Muscle of back (tissue), 11 donors: Measurements from ENCODE around the gene GAS6. TPM values are rescaled to one million over a fixed set of nuclear protein-coding genes. Genes with fewer than 3 reads are reported as not detected.

Source experiments
- DNase-seq, 3 donors: peaks; one replicate each; pipeline versions ENCODE4 v3.0.0 to v3.0.0-alpha.2; 2013
- polyA plus RNA-seq, 10 donors: library from polyadenylated mRNA; unstranded; fragments of 120-200 nt; gene quantifications; one replicate each; pipeline ENCODE4 v1.2.1, GENCODE V29; 2013; ENCODE audit not compliant: insufficient read length in 10 of 10

Gene GAS6
- polyA plus RNA-seq, 10 donors: 25.0 to 73.1 (median 40.0) TPM

GRCh38 chr13:113890774-113891480 lies 27.1 kb upstream of the GAS6 start:
- no peak for DNase-seq

- no peak for DNase-seq
Observed at GRCh38 chr13:113889467-113889866, 25.6 kb upstream of the GAS6 start.

DNA sequence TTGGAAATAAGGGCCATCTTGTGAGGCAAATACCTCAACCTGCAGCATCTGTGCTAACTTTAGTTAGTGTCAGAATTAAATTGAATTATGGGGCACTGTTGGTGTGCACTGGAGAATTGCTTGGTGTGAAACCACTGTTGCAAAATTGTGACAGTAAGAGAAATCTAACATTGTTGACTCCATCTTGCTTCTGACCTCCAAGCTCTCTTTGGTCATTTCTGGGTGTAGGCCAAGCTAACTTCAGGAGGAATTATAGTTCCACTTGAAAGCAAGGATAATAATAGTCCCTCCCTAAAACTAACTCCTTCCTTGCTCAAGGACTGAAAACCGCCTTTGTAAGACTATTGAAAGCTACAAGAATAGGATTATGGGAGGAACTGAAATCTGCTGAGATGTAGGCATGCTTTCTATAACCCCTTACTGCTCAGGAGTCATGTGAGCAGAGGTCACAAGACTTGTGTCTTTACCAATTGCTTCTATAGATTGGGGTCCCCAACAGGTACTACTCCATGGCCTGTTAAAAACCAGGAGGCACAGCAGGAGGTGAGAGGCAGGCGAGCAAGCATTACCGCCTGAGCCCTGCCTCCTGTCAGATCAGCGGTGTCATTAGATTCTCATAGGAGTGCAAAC lies 24.9 kb upstream of the GAS6 start:
- DNase-seq: no peak

GRCh38 chr13:113887700-113888201 lies 23.9 kb upstream of the GAS6 start:
- DNase-seq: peak in 1 of 3 donors; percentile 52

- no peak for DNase-seq
Observed at GRCh38 chr13:113886561-113887112, 22.8 kb upstream of the GAS6 start.

GRCh38 chr13:113884821-113885220 lies 20.9 kb upstream of the GAS6 start:
- no peak for DNase-seq

- DNase-seq: no peak
Observed at GRCh38 chr13:113883921-113884804, 20.3 kb upstream of the GAS6 start.

GRCh38 chr13:113883314-113883811 lies 19.5 kb upstream of the GAS6 start:
- no peak for DNase-seq

GRCh38 chr13:113882716-113883115 lies 18.8 kb upstream of the GAS6 start:
- no peak for DNase-seq

DNA sequence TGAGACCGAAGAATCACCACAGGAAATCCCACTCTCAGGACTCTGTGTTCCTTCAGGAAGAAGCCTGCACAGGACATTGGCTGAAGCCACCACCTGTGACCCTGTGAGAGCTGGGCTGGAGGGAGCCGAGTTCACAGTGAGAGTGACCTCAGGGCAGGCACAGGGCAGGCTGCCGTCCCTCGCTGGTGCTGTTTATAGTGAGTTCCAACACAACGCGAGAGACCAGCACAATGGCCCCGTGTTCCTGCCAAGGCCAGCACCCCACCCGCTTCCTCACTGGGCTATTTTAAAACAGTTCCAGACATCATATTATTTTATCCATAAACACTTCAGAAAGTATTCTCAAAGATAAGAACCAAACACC lies 18.4 kb upstream of the GAS6 start:
- peak in 1 of 3 donors; percentile 36 for DNase-seq

DNA sequence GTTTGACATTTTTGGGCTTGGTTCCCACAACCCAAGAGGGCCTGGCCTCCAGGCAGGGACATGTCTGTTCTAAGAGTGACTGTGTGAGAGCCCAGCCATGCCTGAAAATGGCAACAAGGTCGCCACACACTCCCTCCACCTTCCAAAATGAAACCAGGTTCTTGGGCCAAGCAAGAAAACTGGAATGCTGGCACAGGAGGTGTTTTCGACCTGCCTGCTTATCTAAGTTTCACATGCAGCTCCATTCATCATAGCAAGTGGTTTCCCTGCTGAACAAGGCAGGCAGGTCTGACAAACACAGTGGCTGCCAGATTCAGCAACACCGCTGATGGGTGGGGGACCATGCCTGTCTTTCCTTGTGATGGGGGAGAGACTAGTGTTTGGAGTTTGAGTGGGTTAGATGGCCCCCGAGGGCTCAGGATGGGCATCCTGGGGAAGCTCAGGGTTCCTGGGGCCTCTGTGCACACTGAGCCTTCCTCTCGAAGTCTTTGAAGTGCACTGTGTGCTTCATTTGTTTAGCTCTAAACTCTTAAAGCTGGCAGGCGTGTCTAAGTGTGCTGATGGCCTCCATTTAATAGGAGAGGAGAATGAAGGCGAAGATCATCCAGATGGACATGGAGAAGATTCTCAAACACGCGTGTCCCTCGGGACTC lies 17.9 kb upstream of the GAS6 start:
- DNase-seq: peak in 1 of 3 donors; percentile 35

DNA sequence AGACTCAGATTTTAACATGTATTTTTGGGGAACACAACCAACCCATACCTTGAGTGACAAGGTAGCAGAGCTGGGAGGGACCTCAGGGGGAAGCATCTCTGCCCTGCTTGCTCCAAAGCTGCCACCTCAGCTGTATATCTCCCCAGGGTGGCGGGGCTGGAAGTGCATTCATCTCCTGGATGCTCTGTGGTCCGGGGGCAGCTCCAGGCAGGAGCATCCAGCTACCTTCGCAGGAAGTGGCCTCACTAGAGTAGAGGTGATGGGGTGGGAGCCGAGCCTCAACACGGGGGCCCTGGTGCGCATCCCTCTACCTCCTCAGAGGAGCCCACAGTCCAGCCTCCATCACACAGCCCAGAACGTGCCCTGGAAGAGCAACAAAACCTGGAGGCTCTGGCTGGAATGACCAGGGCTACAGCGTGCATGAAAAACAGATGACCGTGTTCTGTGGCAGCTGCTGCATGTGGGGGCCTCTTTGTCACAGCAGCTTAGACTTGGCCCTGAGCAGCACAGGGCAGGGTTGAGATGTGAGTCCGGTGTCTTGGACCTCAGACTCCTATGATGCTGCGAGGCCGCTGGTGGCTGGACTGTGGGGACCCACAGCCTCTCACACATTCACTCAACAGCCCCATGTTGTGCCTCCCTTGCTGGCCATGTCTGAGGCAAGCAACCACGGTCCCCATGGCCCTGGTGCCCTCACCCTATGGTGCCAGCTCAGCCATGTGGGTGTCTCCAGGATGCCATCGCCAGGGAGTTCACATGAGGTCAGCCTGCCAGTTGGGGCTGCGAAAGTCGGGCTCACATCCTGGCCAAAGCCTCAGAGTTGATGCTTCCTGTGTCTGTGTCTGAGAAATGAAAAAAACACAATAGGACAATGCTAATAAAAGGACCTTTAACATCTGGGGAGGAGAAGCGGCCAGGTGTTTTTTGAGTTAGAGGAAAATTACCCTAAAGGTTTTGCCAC lies 17.1 kb upstream of the GAS6 start:
- no peak for DNase-seq

- no peak for DNase-seq
Observed at GRCh38 chr13:113879494-113880360, 15.9 kb upstream of the GAS6 start.

DNA sequence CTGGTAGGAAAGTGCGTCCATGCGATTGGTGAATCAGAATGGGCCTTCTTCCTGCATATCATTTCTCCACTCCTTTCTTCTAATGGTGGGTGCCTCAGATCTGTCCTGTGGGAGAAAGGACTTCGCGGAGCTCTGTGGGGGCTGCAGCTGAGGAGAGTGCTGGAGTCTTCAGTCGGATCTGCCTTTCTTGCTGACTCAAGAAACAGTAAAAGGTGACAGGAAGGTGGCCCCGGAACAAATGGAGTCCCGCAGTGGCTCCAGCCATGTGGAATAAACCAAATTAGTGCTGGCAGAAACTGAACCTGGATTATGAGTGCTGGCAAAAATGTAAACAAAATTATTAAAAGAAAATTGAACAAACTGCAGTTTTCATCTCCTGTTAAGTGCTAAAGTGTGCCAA lies 15.1 kb upstream of the GAS6 start:
- no peak for DNase-seq

GRCh38 chr13:113877149-113877990 lies 13.5 kb upstream of the GAS6 start:
- DNase-seq: no peak

- DNase-seq: no peak
Observed at GRCh38 chr13:113876346-113877148, 12.7 kb upstream of the GAS6 start.

DNA sequence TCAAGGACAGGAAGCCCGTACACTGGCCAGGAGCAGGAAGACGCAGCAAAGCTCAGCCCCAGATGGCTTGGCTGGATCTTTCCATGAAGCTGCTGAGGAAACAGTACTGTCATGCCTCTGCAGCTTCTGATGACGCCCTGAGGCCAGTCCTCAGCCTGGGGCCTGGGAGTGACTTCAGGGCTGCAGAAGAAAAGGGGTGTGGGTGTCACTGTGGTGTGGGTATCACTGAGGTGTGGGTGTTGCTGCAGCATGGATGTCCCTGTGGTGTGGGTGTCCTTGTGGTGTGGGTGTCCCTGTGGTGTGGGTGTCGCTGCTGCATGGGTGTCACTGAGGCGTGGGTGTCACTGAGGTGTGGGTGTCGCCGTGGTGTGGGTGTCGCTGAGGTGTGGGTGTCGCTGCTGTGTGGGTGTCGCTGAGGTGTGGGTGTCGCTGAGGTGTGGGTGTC lies 12.0 kb upstream of the GAS6 start:
- no peak for DNase-seq
